ENCODE measurements around the gene TPM3.

DNA sequence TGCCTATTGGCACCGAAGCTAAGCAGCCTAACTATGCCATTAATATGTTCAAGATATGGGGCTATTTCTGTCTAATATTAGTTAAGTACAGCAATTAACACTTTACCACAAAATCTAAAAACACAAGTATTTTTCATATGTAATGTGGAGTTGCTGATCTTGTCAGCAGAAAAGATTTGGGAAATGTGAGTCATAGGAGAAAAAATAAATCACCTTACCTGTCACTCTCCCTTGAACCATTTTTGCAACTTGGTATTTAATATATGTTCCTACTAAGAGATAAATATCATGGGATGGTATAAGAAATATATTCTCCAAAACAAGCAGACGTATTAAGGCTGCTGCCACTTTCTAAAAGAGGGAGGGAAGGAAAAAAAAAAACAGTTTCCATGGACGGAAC is 54.0 kb downstream of the TPM3 start:
- TF ChIP-seq EZH2 (IDR thresholded peaks at IDR 0.05; ENCODE audit: insufficient read depth, poor library complexity, severe bottlenecking) (no peak), EZH2phosphoT487 (IDR thresholded peaks at IDR 0.05; ENCODE audit: insufficient read depth, low read depth) (no peak)

Measured in GM23248 (cell line).